ENCODE measurements around the gene RMRP.

DNA sequence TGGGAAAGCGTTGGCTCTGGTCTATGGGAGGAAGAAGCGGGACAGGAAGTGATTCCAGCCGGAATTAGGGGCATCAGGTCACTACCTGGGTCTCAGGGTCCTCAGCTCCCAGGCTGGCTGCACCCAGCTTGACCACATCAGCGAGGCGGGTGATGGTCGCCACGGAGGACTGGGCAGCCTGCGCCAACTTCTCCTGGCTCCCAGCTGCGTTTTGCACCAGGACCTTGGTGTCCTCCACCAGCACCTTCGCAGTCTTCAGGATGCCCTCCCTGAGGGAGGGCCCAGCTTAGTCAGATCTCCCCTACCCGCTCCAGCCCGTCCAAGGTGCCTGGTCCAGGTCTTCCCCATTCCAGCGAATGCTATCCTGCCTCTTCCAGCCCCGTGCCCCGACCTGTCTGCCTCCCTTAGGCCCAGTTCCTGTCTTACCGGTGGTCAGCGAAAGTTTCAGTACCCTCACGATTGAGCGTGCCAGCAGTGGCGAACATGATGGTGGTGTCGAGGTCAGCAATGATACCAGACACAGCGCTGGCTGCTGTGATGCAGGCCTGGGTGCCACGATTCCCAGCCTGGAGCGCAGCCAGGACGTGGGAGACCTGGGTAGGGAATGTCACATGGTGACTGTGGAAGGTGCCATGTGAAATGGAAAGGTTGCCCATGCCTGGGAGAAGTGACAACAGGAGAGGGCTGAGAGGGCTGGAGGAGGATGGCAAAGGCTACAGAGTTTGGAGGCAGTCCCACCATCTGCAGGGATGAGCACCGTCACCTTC lies 46.3 kb upstream of the RMRP start:
- TF ChIP-seq, protein P1, sequence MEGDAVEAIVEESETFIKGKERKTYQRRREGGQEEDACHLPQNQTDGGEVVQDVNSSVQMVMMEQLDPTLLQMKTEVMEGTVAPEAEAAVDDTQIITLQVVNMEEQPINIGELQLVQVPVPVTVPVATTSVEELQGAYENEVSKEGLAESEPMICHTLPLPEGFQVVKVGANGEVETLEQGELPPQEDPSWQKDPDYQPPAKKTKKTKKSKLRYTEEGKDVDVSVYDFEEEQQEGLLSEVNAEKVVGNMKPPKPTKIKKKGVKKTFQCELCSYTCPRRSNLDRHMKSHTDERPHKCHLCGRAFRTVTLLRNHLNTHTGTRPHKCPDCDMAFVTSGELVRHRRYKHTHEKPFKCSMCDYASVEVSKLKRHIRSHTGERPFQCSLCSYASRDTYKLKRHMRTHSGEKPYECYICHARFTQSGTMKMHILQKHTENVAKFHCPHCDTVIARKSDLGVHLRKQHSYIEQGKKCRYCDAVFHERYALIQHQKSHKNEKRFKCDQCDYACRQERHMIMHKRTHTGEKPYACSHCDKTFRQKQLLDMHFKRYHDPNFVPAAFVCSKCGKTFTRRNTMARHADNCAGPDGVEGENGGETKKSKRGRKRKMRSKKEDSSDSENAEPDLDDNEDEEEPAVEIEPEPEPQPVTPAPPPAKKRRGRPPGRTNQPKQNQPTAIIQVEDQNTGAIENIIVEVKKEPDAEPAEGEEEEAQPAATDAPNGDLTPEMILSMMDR (IDR thresholded peaks at IDR 0.05; ENCODE audit: low read length), result no peak
- TF ChIP-seq EZH2 (optimal IDR thresholded peaks at IDR 0.05; ENCODE audit: low read depth, low read length), result no peak
- no peak for TF ChIP-seq EZH2phosphoT487 (IDR thresholded peaks at IDR 0.05; ENCODE audit: low read length)
